Smooth muscle cell (in vitro differentiated cells): ENCODE data around the gene USP6NL. TPM values are rescaled to one million over a fixed set of nuclear protein-coding genes. Genes with fewer than 3 reads are reported as not detected.

Source experiments
- DNase-seq: peaks from one replicate; lab custom pipeline; 2025; ENCODE audit not compliant: unreplicated experiment; lab: John Stamatoyannopoulos, UW
- H2AFZ ChIP-seq: fragments of 200-600 bp; sonication (generic); 2 replicates; pipeline ENCODE4 v1.6.0; 2016; ENCODE audit warnings: antibody characterized with exemption, low read depth, mild to moderate bottlenecking
- H3F3A ChIP-seq: fragments of 200-600 bp; sonication (generic); 2 replicates; pipeline ENCODE4 v1.6.0; 2017; ENCODE audit warnings: antibody characterized with exemption, low read depth
- H3K27ac ChIP-seq: fragments of 200-600 bp; sonication (generic); 2 replicates; pipeline ENCODE4 v1.5.1; 2016; ENCODE audit warnings: low read depth, mild to moderate bottlenecking
- H3K27me3 ChIP-seq: fragments of 200-600 bp; sonication (generic); 2 replicates; pipeline ENCODE4 v1.6.1; 2016; ENCODE audit warnings: low read depth, mild to moderate bottlenecking
- H3K36me3 ChIP-seq: fragments of 200-600 bp; sonication (generic); 2 replicates; pipeline ENCODE4 v1.5.1; 2016; ENCODE audit warnings: low read depth
- H3K4me1 ChIP-seq: fragments of 200-600 bp; sonication (generic); 2 replicates; pipeline ENCODE4 v1.5.1; 2016; ENCODE audit warnings: low read depth
- H3K4me2 ChIP-seq: fragments of 200-600 bp; sonication (generic); 2 replicates; pipeline ENCODE4 v1.6.0; 2016; ENCODE audit warnings: mild to moderate bottlenecking
- H3K4me3 ChIP-seq: fragments of 200-600 bp; sonication (generic); 2 replicates; pipeline ENCODE4 v1.5.1; 2016; ENCODE audit warnings: mild to moderate bottlenecking
- H3K79me2 ChIP-seq: fragments of 200-600 bp; sonication (generic); 2 replicates; pipeline ENCODE4 v1.6.0; 2016; ENCODE audit warnings: low read depth, mild to moderate bottlenecking
- H3K9ac ChIP-seq: fragments of 200-600 bp; sonication (generic); 2 replicates; pipeline ENCODE4 v1.6.0; 2016; ENCODE audit warnings: low read depth
- H3K9me3 ChIP-seq: fragments of 200-600 bp; sonication (generic); replicated peaks from 2 replicates; pipeline ENCODE4 v1.5.1; 2016; ENCODE audit warnings: low read depth
- H4K20me1 ChIP-seq: fragments of 200-600 bp; sonication (generic); 2 replicates; pipeline ENCODE4 v1.6.0; 2016; ENCODE audit warnings: low read depth
- CTCF ChIP-seq: fragments of 200-600 bp; sonication (generic); IDR thresholded peaks from 2 replicates; pipeline ENCODE4 v1.5.1; 2017; ENCODE audit warnings: borderline replicate concordance, mild to moderate bottlenecking, antibody characterized with exemption; ENCODE audit not compliant: insufficient read depth, poor library complexity, severe bottlenecking
- WGBS: methylation state at CpG from one replicate; pipeline ENCODE4 v1.1.7; 2016; ENCODE audit warnings: low lambda C conversion rate; 5-methylcytosine and 5-hydroxymethylcytosine counted together
- polyA plus RNA-seq: library from polyadenylated mRNA; unstranded; fragments of >200 nt; fragmentation: Nextera tagmentation; extraction: Ambion mirVana; gene quantifications from 2 replicates; pipeline ENCODE4 v1.2.1, GENCODE V29; 2016
- total RNA-seq: library from RNA; depleted of rRNA; stranded (reverse); fragments of >200 nt; gene quantifications from 2 replicates; pipeline ENCODE4 v1.2.3, GENCODE V29; 2014

Gene USP6NL
- total and polyA plus RNA-seq, 2 experiments from 2014 or later, result 12.0 to 32.8 TPM

DNA sequence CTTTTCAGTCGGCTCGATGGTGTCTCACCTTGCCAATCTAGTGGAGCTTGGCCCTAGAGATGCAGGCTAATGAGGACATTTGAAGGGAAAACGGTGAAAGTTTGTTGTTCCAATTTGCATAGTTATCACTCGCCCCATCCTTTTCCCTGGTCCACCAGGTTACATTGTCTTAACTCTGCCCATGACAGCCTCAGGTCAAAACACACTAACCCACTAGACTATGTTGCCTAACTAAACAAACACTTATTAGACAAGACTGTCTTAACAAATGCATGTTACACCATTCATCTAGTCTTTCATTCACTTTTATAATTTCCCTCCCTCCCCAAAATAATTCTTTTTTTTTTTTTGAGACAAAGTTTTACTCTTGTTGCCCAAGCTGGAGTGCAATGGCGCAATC, 40.7 kb downstream of the USP6NL start:
- no peak for DNase-seq
- WGBS, result 94% methylated on average over 5 of the region's 5 CpGs
- H3F3A ChIP-seq, result no peaks in the 10 kb centered on the region
- no peak overlapping the region for H3K4me3 ChIP-seq
- TF ChIP-seq CTCF, result no peak
- H3K79me2 ChIP-seq, result peaks cover 89% of the 10 kb centered on the region
- H3K27me3 ChIP-seq, result no peaks in the 10 kb centered on the region
- no peak overlapping the region for H2AFZ ChIP-seq
- H3K9me3 ChIP-seq, result no peaks in the 10 kb centered on the region
- peaks cover 22% of the 10 kb centered on the region for H3K4me1 ChIP-seq
- no peak overlapping the region for H3K9ac ChIP-seq
- no peak overlapping the region for H3K27ac ChIP-seq
- no peaks in the 10 kb centered on the region for H3K36me3 ChIP-seq
- H4K20me1 ChIP-seq, result peaks cover 96% of the 10 kb centered on the region
- H3K4me2 ChIP-seq, result no peak overlapping the region

DNA sequence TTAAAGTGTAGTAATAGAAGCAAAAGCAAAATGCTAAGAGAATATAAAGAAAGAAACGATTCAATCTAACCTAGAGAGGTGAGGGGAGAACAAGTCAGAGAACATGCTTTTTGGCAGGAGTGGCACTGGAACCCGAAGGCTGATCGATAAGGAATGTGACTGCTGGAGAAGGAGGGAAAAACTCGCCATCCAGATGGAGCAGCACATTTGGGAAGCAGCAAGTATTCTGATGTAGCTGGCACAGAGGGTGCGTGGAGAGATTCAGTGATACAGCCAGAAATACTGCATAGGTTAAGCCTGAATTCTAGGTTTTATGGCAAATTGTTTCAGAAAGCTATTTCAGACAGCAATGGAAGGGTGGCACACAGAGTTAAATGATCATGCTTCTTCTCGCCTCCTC, 42.0 kb downstream of the USP6NL start:
- H4K20me1 ChIP-seq, result peaks cover 94% of the 10 kb centered on the region
- no peak overlapping the region for H3K4me2 ChIP-seq
- H3F3A ChIP-seq, result no peaks in the 10 kb centered on the region
- H3K36me3 ChIP-seq, result no peaks in the 10 kb centered on the region
- H3K27ac ChIP-seq, result no peak overlapping the region
- H3K79me2 ChIP-seq, result peaks cover 84% of the 10 kb centered on the region
- TF ChIP-seq CTCF, result no peak
- H3K9me3 ChIP-seq, result no peaks in the 10 kb centered on the region
- H3K4me1 ChIP-seq, result peaks cover 18% of the 10 kb centered on the region
- no peak overlapping the region for H3K9ac ChIP-seq
- no peaks in the 10 kb centered on the region for H3K27me3 ChIP-seq
- no peak for DNase-seq
- 94% methylated on average over 6 of the region's 6 CpGs for WGBS
- H3K4me3 ChIP-seq, result no peak overlapping the region
- H2AFZ ChIP-seq, result no peak overlapping the region

DNA sequence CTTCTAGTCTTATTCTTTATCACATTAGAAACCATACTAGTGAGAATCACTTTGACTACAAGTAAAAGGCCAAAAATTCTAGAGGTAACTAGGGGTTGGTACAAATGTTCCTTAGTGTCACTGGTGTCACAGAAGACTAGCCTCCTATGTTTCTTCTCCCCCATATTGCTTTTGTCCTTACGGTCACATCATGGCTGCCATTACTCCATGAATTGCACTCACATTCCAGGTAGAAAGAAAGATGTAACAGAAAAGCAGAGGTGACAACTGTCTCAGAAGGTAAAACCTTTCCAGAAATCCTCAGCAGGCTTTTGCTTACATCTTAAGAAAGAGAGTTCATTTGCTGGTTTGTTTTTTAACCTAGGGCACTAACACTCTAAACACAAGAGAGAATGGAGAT, 42.9 kb downstream of the USP6NL start:
- no peak for TF ChIP-seq CTCF
- H4K20me1 ChIP-seq, result peaks cover 94% of the 10 kb centered on the region
- WGBS, result 100% methylated on average over 1 of the region's 1 CpG
- H3K27me3 ChIP-seq, result no peaks in the 10 kb centered on the region
- no peak overlapping the region for H2AFZ ChIP-seq
- no peak overlapping the region for H3K27ac ChIP-seq
- no peaks in the 10 kb centered on the region for H3K9me3 ChIP-seq
- peaks cover 9% of the 10 kb centered on the region for H3K4me1 ChIP-seq
- H3K79me2 ChIP-seq, result peaks cover 88% of the 10 kb centered on the region
- H3F3A ChIP-seq, result no peaks in the 10 kb centered on the region
- no peak for DNase-seq
- no peaks in the 10 kb centered on the region for H3K36me3 ChIP-seq
- H3K4me3 ChIP-seq, result no peak overlapping the region
- H3K4me2 ChIP-seq, result no peak overlapping the region
- no peak overlapping the region for H3K9ac ChIP-seq

- WGBS, result 95% methylated on average over 3 of the region's 3 CpGs
- H3K9ac ChIP-seq, result no peak overlapping the region
- no peak for TF ChIP-seq CTCF
- no peaks in the 10 kb centered on the region for H3K4me1 ChIP-seq
- H4K20me1 ChIP-seq, result peaks cover 88% of the 10 kb centered on the region
- no peaks in the 10 kb centered on the region for H3K9me3 ChIP-seq
- peaks cover 86% of the 10 kb centered on the region for H3K79me2 ChIP-seq
- no peak overlapping the region for H3K27ac ChIP-seq
- no peaks in the 10 kb centered on the region for H3K36me3 ChIP-seq
- H2AFZ ChIP-seq, result no peak overlapping the region
- H3K4me3 ChIP-seq, result no peak overlapping the region
- DNase-seq, result no peak
- no peaks in the 10 kb centered on the region for H3K27me3 ChIP-seq
- H3F3A ChIP-seq, result no peaks in the 10 kb centered on the region
- no peak overlapping the region for H3K4me2 ChIP-seq
These were observed 46.7 kb downstream of the USP6NL start for GRCh38 chr10:11564741-11565140.
